GM21529 (cell line): ENCODE data around the gene LCN10.
"Not testable (repeated sequence)": the region's sequence is repeated elsewhere in the genome, so short reads cannot be mapped to it uniquely, and the experiment has no call there.

Source experiments
- ATAC-seq: cut with Tn5 transposase; IDR thresholded peaks from one replicate; pipeline ENCODE4 v1.9.1; 2021; ENCODE audit not compliant: unreplicated experiment

LCN10 gene

DNA sequence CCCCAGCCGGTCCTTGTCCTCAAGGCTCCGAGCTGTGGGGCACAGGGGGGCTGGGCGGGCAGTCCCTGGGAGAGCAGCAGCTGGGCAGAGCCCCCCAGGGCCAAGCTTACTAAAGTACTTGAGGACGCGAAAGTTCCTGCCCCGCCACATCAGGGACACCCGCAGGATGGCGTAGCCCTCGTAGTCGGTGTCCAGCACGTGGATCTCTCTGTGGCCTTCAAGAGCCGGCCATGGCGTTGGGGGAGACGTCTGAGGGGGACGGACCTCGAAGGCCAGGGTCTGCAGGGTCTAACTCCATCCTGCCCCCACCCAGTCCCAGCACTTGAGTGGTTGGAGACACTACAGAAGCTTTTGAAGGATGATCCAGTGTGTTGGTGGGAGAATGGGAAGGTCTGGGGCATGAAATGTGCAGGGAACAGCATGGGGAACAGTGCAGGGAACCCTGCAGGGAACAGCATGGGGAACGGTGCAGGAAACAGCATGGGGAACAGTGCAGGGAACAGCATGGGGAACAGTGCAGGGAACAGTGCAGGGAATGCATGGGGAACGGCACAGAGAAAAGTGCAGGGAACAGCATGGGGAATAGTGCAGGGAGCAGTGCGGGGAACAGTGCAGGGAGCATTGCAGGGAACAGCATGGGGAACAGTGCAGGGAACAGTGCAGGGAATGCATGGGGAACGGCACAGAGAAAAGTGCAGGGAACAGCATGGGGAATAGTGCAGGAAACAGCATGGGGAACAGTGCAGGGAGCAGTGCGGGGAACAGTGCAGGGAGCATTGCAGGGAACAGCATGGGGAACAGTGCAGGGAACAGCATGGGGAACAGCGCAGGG lies 12.8 kb upstream of the LCN10 start:
- ATAC-seq = not testable (repeated sequence)

DNA sequence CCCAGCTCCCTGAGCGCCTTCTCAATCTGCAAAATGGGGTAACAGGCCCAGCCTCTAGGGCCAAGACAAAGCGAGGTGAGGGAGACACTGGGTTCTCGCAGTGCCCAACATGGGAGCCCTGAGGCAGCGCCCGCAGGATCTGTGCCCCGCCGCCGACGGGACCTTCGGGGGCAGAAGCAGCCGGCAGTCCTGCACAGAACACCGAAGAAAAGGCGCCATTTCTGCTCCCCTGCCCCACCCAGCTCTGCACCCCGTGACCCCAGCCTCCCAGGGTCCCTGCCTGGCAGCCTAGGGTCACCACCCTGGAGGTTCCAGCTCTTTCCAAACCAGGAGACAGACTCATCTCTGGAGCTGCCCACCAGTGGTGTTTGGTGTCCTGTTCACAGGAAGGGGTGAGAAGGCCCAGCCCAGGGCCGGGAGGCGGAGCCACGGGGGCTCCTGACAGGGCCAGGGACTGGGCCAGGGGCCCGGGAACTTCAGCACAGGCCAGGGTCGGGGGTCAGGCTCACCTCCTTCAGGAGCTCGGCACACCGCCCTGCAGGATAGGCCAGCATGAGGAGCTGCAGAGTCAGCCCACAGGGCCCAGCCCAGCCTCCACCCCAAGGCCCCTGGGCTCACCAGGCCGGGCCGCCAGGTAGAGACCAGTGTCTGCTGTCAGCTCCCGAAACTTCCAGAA lies 12.0 kb upstream of the LCN10 start:
- ATAC-seq = no peak

DNA sequence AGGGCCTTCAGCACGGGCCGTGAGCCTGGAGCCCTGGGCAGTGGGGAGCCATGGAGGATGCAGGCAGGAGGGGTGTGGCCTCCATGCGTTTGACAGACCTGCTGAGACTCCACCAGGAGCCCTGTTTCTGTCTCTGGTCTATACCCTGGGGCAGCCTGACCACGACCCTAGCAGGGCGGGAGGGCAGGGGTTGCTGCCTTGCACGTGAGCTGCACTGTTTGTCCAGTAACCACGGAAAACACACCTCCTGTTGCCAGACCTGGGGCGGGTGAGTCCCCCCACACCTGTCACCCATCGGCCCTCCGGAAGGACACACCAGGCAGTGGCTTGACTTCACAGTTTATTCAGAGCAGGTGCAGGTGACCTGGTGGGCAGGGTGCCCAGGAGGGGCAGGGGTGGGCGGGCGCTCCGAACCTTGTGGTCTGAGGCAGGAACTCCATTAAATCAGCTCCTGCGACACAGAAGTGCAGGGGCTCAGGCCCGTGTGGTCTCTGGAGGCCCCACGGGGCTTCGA lies 11.4 kb upstream of the LCN10 start:
- ATAC-seq = no peak

DNA sequence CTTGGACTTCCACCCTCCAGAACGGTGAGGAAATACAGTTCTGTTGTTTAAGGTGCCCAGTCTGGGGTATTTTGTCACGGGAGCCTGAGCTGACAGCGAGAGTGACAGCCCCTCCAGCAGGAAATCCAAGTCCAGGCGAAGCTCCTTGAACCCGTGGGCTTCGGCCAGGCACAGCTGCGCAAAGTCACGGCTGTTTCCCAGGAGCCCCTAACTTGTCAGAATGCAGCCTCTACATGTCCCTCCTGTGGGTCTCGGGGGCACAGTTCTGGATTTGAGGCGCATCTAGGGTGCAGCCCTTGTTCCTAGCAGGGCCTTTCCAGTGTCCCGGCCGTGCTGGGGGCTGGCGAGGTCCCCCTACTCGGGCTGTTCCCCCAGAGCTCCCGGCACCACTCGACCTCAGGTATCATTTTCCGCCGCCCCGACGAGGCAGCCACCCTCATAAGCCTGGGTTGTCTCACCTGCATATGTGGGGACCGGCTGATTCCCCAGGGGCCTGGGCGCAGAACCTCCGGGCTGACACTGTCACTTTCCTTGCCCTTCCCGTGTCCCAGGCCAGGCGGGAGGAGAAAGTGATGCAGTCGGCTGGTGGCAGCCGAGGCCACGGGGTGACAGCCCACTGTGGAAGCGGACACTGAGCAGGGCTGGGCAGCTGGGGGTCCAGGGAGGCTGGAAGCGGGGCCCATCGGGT lies 10.8 kb upstream of the LCN10 start:
- no peak for ATAC-seq

DNA sequence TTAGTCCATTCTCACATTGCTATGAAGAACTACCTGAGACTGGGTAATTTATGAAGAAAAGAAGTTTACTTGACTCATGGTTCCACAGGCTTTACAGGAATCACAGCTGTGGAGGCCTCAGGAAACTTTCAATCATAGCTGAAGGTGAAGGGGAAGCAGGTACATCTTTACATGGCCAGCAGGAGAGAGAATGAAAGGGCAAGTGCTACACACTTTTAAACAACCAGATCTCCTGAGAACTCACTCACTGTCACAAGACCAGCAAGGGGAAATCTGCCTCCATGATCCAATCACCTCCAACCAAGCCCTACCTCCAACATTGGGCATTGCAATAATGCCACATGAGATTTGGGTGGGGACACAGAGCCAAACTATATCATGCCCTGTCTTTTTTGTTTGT lies 9.1 kb upstream of the LCN10 start:
- ATAC-seq = no peak

DNA sequence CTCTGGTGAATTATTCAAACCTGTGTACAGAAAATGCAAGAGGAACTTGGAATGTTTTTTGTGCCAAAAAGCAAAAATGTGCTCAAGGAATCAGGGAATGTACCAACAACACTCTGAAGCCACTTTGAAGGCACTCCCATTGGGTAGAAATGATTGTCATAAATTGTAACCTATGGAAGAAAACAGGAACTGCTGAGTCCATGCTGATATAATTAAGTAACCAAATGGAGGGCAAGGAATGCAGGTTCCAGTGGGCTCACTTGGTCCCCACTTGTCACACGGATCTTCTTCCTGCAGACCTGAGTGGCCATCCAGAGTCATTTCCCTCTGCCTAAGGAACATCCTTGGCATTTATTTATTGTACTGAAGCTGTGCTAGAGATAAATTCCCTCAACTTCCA lies 8.5 kb upstream of the LCN10 start:
- no peak for ATAC-seq

DNA sequence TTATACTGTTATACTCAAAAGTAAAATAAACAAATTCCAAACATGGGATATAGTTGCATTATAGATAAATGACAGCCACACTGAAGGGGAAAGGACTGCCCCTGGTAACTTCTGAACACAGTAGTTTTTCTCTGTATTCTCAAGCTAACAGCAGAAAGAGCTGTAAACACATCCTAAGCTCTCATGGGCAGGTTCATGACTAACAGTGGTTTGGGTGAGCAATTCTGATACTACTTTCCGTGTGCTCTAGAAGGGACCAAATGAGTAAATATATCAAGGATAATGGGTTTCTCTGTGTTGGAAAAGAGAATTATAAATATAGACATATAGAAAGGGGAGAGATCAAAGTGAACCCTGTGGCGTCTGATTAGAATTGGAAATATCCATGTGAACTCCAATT lies 7.8 kb upstream of the LCN10 start:
- ATAC-seq = no peak

DNA sequence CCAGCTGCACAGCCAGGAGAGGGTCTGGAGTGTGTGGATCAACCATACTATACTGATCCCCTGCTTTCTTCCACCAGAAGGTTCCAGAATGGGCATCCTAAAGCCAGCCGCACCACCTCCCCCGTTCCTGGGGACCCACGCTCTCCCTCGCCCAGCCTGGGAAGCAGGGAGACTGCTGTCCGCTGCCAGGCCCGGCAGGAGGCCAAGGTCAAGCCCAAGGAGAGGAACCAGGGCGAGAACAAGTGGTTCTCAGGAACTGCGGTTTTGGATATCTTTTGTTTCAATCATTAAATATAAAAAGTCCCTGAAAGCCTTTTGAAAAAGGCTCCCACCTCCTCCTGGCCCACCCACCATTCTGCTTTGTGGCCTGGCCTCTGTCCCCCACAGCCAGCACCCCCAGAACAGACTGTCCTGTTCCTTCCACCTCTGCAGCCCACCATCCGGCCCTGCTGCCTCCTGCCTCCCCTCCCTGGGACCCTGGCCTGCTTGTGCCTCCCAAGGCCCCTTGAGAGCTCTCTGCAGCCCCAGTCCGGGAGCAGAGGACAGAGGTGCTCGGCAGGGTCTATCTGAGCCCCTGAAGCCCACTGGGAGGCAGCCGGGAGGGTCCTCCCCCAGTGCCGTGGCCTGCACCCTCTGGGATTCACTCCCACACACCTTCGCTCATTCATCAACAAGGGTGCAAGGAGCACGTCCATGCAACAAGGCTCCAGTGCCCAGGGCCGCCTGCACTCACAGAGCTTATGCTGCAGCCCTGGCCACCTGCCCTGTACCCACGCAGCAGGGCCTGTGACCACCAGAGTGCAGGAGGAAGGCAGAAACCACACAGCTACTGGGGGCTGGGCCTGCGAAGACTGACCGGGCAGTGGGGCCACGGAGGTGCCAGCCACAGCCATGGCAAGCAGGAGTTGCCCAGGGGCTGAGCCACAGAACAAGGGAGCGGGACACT lies 6.2 kb upstream of the LCN10 start:
- ATAC-seq = no peak

DNA sequence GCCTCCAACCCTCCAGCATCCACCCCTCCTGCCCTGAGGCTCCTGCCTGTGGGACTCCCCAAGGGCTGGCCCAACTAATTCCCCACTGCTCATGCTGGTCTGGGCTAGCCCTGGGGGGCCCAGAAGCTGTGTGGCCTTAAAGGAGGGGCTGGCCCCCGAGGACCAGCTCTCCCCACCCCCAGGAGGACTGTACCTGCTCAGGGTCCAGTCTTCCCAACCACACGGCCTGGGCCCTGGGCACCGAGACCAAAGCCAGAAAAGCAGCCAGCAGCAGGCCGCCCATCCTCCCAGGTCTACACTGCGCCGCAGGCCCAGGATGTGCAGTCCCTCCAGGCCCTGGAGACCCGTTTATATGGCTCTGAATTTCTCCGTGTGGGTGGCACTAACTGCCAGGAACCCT lies 5.5 kb upstream of the LCN10 start, which contains the start of gene LCN6:
Gene LCN6 (minus strand): TSS at position 325 of the 400 bp plus-strand sequence. CDS start 42 bp downstream, at position 283.
- no peak for ATAC-seq

DNA sequence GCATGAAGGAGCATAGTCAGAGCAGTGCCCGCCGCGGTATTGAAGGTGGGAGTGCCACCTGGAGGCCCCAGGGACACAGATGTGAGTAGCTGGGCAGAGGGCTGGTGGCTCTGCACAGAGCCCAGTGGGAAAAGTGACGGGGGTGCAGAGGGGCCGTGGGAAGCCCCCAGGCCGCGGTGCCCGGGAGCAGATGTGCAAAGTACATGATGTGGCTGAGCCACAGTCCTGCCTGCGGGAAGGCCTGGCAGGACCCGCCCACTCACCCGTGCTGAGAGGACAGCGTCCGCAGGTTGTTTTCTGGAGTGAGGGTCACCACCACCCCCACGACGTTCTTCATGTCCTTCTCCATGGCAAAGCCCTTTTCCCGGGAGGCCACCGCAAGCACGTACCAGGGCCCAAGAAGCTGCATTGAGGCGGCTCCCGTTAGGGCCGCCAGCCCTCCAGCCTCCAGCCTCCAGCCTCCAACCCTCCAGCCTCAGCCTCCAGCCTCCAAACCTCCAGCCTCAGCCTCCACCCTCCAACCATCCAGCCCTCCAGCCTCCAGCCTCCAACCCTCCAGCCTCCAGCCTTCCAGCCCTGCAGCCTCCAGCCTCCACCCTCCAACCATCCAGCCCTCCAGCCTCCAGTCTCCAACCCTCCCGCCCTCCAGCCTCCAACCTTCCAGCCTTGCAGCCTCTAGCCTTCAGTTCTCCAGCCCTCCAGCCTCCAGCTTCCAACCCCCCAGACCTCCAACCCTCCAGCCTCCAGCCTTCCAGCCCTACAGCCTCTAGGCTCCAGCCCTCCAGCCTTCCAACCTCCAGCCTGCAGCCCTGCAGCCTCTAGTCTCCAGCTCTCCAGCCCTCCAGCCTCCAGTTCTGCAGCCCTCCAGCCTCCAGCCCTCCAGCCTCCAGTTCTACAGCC lies 4.7 kb upstream of the LCN10 start:
- ATAC-seq = no peak

DNA sequence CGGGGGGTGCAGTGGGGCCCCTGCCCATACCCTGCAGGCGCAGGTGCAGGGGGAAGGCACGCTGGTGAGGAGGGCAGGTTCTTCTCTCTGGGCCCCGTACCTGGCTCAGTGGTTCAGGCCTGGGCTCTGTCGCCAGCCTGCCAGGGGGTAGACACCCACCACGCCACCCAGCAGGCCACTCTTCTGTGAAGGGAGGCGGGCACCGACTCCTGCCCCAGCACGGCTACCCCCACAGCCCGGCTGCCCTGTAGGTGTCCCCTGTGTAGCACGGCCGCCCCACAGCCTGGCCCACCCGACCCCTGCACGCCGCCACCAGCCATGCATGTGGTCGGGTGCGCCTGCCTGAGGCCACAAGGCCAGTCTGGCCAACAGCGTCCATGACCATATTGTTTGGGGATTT lies 3.9 kb upstream of the LCN10 start:
- no peak for ATAC-seq

DNA sequence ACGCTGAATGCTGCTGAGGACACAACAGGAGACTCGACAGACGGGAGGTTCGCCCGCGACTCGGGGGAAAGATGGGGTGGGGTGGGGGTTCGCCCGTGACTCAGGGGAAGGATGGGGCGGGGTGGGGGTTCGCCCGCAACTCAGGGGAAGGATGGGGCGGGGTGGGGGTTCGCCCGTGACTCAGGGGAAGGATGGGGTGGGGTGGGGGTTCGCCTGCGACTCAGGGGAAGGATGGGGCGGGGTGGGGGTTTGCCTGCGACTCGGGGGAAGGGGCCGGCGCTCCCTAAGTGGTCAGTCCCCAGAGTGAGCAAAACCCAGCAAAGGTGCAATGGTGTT lies 3.4 kb upstream of the LCN10 start:
- no peak for ATAC-seq

DNA sequence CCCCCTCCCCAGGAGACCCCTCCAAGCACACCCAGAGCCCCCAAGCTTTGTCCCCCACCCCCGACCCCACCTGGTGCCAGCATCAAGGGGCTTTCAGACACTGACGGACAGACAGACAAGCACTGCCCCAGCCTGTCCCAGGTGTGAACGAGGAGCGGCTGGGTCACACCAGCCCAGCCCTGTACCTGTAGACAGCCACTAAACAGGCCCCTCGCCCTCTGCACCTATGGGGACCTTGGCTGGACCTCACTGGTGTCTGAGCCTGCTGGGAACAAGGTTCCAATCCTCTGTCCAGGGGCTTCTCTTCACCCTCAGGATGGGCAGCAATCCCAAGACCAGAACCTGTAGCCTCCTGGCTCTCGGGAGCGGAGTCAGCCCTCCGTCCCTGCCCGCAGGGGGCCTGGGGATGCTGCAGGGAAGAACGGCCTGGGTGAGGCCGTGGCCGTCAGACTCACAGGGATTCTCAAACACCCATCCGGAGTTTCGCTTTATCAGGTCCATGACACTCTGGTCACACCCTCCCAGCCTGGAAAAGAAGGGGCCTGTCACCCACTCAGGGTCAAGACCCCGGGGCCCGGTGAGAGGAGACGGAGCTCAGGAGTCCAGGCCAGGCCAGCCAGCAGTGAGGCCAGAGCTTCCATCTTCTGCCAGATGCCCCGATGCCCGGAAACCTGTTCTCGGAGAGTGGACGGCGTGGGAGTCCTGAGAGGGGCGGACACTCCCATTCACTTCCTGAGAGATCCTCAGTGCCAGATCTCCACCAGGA lies 2.8 kb upstream of the LCN10 start:
- no peak for ATAC-seq

DNA sequence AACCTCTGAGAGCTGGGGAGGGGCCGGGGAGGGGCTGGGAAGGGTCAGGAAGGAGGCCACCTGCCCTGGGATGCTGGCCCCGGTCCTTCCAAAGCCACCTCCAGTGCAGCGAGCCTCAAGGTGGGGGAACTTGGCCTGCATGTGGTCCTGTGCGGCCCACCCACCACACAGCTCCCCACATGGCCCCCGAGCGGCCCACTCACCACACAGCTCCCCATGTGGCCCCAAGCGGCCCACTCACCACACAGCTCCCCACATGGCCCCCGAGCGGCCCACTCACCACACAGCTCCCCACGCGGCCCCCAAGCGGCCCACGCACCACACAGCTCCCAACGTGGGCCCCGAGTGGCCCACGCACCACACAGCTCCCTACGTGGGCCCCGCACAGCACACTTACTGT lies 2.0 kb upstream of the LCN10 start:
- ATAC-seq = no peak

DNA sequence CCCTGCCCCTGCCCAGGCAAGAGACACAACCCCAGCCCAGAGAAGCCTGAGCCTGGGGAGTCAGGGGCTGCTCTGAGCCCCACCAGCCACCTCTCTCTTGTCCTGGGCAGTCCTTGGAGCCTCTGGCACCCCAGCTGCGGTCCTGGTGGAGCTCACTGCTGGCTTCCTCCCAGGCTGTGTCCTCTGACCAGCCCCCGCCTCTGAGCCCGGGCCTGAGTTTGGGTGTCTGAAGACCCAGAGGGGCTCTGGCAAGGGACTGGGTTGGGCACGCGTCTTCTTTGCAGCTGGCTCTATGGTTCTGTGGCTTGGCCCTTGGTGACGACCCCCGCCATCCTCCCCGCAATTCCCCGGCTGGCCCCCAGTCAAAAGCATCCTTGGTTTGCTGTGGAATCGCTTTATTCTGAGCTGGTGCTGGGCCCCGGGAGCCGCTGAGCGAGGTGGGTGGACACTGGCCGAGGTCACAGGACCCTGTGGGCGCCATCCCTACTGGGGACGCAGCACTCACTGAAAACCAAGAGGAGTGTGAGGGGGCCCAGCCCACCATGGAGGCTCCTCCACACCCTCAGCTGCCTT lies 985 bp upstream of the LCN10 start:
- ATAC-seq = no peak

DNA sequence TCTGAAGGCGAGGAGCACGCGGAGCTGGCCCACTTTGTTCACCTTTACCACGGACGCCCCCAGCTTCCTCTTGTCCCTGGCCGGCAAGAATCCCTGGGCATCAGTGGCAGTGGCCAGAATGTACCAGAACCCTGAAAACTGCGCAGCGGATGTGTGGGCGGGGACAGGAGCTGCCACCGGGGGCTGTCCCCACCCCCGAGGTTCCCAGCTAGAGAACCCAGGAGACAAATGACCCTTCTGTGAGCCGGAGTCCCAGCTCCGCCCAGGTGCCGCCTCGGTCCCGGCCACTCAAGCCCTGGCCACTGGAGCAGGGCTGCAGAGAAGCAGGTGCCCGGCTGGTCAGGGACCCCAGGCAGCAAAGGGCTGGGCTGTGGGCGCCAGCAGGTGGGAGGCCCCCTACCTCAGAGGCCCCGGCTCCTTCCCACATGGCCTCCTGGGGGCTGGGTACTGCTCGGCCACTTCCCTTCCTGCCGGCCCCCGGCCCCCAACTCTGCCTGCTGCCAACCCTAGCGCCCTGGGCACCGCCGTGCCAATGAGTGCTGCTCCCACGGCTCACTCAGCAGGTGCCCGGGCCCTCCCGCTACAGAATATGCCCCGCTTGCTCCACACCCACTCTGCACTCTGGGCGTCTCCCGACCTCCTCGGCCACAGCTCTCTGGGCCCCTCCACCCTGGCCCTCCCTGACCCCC lies 713 bp downstream of the LCN10 start:
- no peak for ATAC-seq

DNA sequence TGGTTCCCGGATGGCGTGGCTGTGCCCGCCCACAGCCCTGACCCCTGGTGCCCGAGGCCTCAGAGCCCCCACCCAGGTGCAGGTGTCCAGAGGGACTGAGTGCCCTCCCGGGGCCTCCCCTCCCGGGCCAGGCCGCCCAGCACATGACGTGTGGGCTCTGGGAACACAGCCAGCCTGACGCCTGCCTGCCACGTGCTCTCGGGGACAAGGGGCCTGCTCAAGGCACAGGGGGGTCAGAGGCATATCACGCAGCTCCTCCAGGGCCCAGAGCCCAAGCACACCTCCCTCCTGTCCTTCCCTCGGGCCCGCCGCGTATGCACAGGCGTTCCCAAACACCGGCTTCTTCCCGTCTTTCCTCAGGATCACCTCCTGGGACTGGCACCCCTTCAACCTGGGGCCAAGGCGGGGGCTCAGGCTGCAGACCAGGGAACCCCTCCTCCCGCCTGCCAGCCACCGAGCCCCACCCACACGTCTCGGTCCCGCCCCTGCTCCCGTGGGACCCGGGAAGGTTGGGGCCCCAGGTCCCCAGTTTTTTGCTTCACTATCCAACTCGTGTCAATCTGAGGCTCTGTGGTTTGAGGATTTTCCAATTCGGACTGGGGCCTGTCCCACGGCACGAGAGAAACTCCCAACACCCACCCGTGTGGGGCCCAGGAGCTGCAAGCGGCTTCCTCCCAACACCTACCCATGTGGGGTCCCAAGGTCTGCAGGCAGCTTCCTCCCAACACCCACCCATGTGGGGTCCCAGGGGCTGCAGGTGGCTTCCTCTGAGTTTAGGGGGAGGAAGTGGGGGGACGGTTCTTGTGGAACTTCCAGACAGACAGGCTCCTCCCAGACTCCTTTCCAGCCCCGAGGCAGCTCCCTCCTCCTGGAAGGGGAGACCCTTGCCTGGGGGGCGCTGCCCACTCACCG lies 1.5 kb downstream of the LCN10 start:
- ATAC-seq = no peak
